Hepatocyte (in vitro differentiated cells): Measurements from ENCODE around the gene MAP2K3. TPM values are rescaled to one million over a fixed set of nuclear protein-coding genes. Genes with fewer than 3 reads are reported as not detected.

Source experiments
- DNase-seq: peaks from one replicate; pipeline ENCODE4 v3.0.0-alpha.2; 2016; ENCODE audit warnings: low spot score
- H2AFZ ChIP-seq: fragments of 200-600 bp; sonication (generic); 2 replicates; pipeline ENCODE4 v1.6.0; 2016; ENCODE audit warnings: antibody characterized with exemption, mild to moderate bottlenecking
- H3K27ac ChIP-seq: fragments of 200-600 bp; sonication (generic); 2 replicates; pipeline ENCODE4 v1.5.1; 2016; ENCODE audit warnings: mild to moderate bottlenecking
- H3K27me3 ChIP-seq: fragments of 200-600 bp; sonication (generic); 2 replicates; pipeline ENCODE4 v1.6.1; 2016
- H3K36me3 ChIP-seq: fragments of 200-600 bp; sonication (generic); replicated peaks from 2 replicates; pipeline ENCODE4 v1.5.1; 2016; ENCODE audit warnings: low read depth; ENCODE audit not compliant: insufficient read depth
- H3K4me1 ChIP-seq: fragments of 200-600 bp; sonication (generic); 2 replicates; pipeline ENCODE4 v1.5.1; 2016; ENCODE audit warnings: mild to moderate bottlenecking, moderate library complexity; ENCODE audit not compliant: insufficient read depth
- H3K4me2 ChIP-seq: fragments of 200-600 bp; sonication (generic); 2 replicates; pipeline ENCODE4 v1.6.0; 2016
- H3K4me3 ChIP-seq: fragments of 200-600 bp; sonication (generic); 2 replicates; pipeline ENCODE4 v1.5.1; 2016; ENCODE audit warnings: mild to moderate bottlenecking
- H3K79me2 ChIP-seq: fragments of 200-600 bp; sonication (generic); 2 replicates; pipeline ENCODE4 v1.6.0; 2017; ENCODE audit warnings: mild to moderate bottlenecking
- H3K9me2 ChIP-seq: fragments of 200-600 bp; sonication (generic); replicated peaks from 2 replicates; pipeline ENCODE4 v1.6.0; 2017; ENCODE audit warnings: mild to moderate bottlenecking; ENCODE audit not compliant: insufficient read depth
- H3K9me3 ChIP-seq: fragments of 200-600 bp; sonication (generic); 2 replicates; pipeline ENCODE4 v1.5.1; 2016; ENCODE audit warnings: low read depth, mild to moderate bottlenecking
- H4K20me1 ChIP-seq: fragments of 200-600 bp; sonication (generic); 2 replicates; pipeline ENCODE4 v1.6.0; 2016; ENCODE audit warnings: mild to moderate bottlenecking; ENCODE audit not compliant: insufficient read depth, poor library complexity, severe bottlenecking
- CTCF ChIP-seq: fragments of 200-600 bp; sonication (generic); IDR thresholded peaks from 2 replicates; pipeline ENCODE4 v1.5.1; 2016; ENCODE audit warnings: antibody characterized with exemption, mild to moderate bottlenecking; ENCODE audit not compliant: poor library complexity
- EZH2 ChIP-seq: fragments of 200-600 bp; sonication (generic); IDR thresholded peaks from 2 replicates; pipeline ENCODE4 v1.6.1; 2016; ENCODE audit warnings: antibody characterized with exemption, mild to moderate bottlenecking, borderline replicate concordance
- EZH2phosphoT487 ChIP-seq: fragments of 200-600 bp; sonication (generic); IDR thresholded peaks from one replicate; pipeline ENCODE4 v1.6.1; 2018; ENCODE audit warnings: antibody characterized with exemption, mild to moderate bottlenecking, low read depth, moderate library complexity; ENCODE audit not compliant: unreplicated experiment, severe bottlenecking
- WGBS: methylation state at CpG from one replicate; pipeline ENCODE4 v1.1.6; 2016; ENCODE audit warnings: low lambda C conversion rate; ENCODE audit errors: missing lambda C conversion rate; 5-methylcytosine and 5-hydroxymethylcytosine counted together
- polyA plus RNA-seq: library from polyadenylated mRNA; unstranded; fragments of >200 nt; fragmentation: Nextera tagmentation; extraction: Ambion mirVana; gene quantifications from 2 replicates; pipeline ENCODE4 v1.2.1, GENCODE V29; 2016
- total RNA-seq: library from RNA; depleted of rRNA; stranded (reverse); fragments of >200 nt; gene quantifications from 2 replicates; pipeline ENCODE4 v1.2.3, GENCODE V29; 2014

Gene MAP2K3
- total and polyA plus RNA-seq, 2 experiments from 2014 or later, result 21.8 to 62.4 TPM

GRCh38 chr17:21275579-21276263 is 8.8 kb upstream of the MAP2K3 start:
- peaks cover 6% of the 10 kb centered on the region for H3K4me1 ChIP-seq
- peak; percentile 94 for DNase-seq
- no peaks in the 10 kb centered on the region for H4K20me1 ChIP-seq
- no peaks in the 10 kb centered on the region for H3K79me2 ChIP-seq
- no peak for TF ChIP-seq EZH2phosphoT487
- no peak for TF ChIP-seq EZH2
- TF ChIP-seq CTCF, result no peak
- peak overlapping the region; percentile 30 for H3K27ac ChIP-seq
- WGBS, result 2% methylated on average over 39 of the region's 52 CpGs
- peak overlapping the region; percentile 89 for H3K4me2 ChIP-seq
- no peaks in the 10 kb centered on the region for H3K36me3 ChIP-seq
- H3K9me3 ChIP-seq, result no peaks in the 10 kb centered on the region
- H2AFZ ChIP-seq, result peak overlapping the region; percentile 94
- no peaks in the 10 kb centered on the region for H3K27me3 ChIP-seq
- peak overlapping the region; percentile 53 for H3K4me3 ChIP-seq
- H3K9me2 ChIP-seq, result no peaks in the 10 kb centered on the region

GRCh38 chr17:21276264-21276588 is 8.3 kb upstream of the MAP2K3 start:
- 31% methylated on average over 15 of the region's 17 CpGs for WGBS
- peak overlapping the region; percentile 53 for H3K4me3 ChIP-seq
- H3K9me3 ChIP-seq, result no peaks in the 10 kb centered on the region
- DNase-seq, result no peak
- no peaks in the 10 kb centered on the region for H3K27me3 ChIP-seq
- H2AFZ ChIP-seq, result peak overlapping the region; percentile 94
- peaks cover 6% of the 10 kb centered on the region for H3K4me1 ChIP-seq
- H3K79me2 ChIP-seq, result no peaks in the 10 kb centered on the region
- no peaks in the 10 kb centered on the region for H3K36me3 ChIP-seq
- no peaks in the 10 kb centered on the region for H3K9me2 ChIP-seq
- H3K4me2 ChIP-seq, result peak overlapping the region; percentile 89
- TF ChIP-seq EZH2phosphoT487, result no peak
- TF ChIP-seq CTCF, result peak; percentile 4
- TF ChIP-seq EZH2, result no peak
- H4K20me1 ChIP-seq, result no peaks in the 10 kb centered on the region
- no peak overlapping the region for H3K27ac ChIP-seq

GRCh38 chr17:21277332-21277731 is 7.2 kb upstream of the MAP2K3 start:
- no peak overlapping the region for H3K4me2 ChIP-seq
- H3K9me2 ChIP-seq, result no peaks in the 10 kb centered on the region
- H2AFZ ChIP-seq, result no peak overlapping the region
- H3K36me3 ChIP-seq, result no peaks in the 10 kb centered on the region
- 96% methylated on average over 3 of the region's 3 CpGs for WGBS
- no peaks in the 10 kb centered on the region for H3K27me3 ChIP-seq
- no peaks in the 10 kb centered on the region for H3K9me3 ChIP-seq
- DNase-seq, result no peak
- no peak overlapping the region for H3K27ac ChIP-seq
- no peaks in the 10 kb centered on the region for H4K20me1 ChIP-seq
- no peak overlapping the region for H3K4me3 ChIP-seq
- peaks cover 6% of the 10 kb centered on the region for H3K4me1 ChIP-seq
- TF ChIP-seq EZH2phosphoT487, result no peak
- TF ChIP-seq CTCF, result no peak
- no peak for TF ChIP-seq EZH2
- no peaks in the 10 kb centered on the region for H3K79me2 ChIP-seq
